ENCODE data around the gene OTOGL.

The OTOGL gene, protein sequence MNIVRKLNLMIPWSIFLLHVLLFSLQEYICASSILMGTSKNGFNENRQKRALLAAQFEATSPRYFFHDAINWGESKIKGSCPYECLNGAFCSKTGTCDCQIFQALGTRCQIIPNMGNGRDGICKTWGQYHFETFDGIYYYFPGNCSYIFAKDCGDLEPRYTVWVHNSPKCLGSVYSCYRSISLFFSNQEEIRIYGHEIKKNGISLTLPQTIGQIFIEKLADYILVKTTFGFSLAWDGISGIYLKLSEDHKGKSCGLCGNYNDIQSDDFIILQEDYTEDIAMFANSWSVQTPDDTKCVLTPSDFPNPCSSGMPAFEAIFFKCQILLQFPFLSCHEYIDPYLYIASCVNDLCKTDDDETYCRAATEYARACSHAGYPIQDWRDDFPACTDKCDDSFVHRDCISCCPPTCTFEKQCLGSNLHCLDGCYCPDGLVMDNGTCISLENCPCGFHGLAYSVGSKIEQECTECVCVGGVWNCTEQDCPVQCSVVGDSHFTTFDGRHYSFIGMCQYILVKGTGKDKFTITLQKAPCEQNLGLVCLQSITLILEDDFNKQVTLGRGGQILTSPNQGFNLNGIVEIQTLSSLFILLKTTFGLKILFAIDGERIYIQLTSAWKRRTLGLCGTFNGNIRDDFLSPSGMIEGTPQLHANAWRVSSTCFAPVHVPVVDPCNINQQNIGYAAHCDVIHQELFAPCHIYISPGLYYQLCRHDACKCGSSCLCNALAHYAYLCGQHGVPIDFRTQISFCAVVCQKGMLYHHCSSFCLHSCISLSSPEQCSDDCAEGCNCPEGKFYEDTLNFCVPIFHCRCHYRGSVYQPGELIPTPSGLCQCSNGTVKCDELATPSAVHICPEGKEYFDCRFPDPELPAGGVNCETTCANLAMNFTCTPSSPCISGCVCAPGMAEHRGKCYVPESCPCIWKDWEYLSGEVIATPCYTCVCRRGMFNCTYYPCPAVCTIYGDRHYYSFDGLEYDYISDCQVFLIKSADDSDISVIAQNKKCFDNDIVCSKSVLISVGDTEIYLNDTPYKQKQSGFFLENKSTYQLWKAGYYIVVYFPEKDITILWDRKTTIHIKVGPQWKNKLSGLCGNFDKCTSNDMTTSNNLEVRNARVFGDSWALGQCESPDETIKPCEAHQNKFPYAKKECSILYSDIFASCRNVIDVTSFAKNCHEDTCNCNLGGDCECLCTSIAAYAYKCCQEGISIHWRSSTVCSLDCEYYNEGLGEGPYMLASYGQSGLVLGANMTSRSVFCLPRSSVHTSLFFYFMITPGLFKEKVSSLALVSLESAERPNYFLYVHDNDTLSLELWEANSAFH (N-terminal part only)

GRCh38 chr12:80099259-80099658 is at the start of gene OTOGL:
Gene OTOGL (plus strand): TSS chr12:80099537. CDS start chr12:80209432, 109,895 bp downstream.
- no peaks in the 10 kb centered on the region for H3K36me3 ChIP-seq (ENCODE audit: control insufficient read depth, insufficient read depth, low read length)
- H3K9me3 ChIP-seq (ENCODE audit: control insufficient read depth, insufficient read depth, low read length) = no peaks in the 10 kb centered on the region
- no peak within 1 kb of the TSS for H3K27ac ChIP-seq (ENCODE audit: low read depth, low read length)
- H3K4me1 ChIP-seq (ENCODE audit: control insufficient read depth, insufficient read depth, low read length) = no peaks in the 10 kb centered on the region
- H3K4me3 ChIP-seq (ENCODE audit: low read depth, low read length) = no peak within 1 kb of the TSS
- no peaks in the 10 kb centered on the region for H3K27me3 ChIP-seq (ENCODE audit: control insufficient read depth, insufficient read depth, low read length)
- H3K9ac ChIP-seq (ENCODE audit: low read depth, low read length) = no peak within 1 kb of the TSS

- Histone ChIP-seq H3K9me3 (ENCODE audit: control insufficient read depth, insufficient read depth, low read length) (no peaks in the 10 kb centered on the region), H3K4me1 (ENCODE audit: control insufficient read depth, insufficient read depth, low read length) (peaks cover 10% of the 10 kb centered on the region), H3K27me3 (ENCODE audit: control insufficient read depth, insufficient read depth, low read length) (no peaks in the 10 kb centered on the region), H3K9ac (ENCODE audit: low read depth, low read length) (no peak overlapping the region), H3K36me3 (ENCODE audit: control insufficient read depth, insufficient read depth, low read length) (no peaks in the 10 kb centered on the region), H3K27ac (ENCODE audit: low read depth, low read length) (no peak overlapping the region), H3K4me3 (ENCODE audit: low read depth, low read length) (no peak overlapping the region)
Measured at GRCh38 chr12:80050236-80050635, 49.1 kb upstream of the OTOGL start.

DNA sequence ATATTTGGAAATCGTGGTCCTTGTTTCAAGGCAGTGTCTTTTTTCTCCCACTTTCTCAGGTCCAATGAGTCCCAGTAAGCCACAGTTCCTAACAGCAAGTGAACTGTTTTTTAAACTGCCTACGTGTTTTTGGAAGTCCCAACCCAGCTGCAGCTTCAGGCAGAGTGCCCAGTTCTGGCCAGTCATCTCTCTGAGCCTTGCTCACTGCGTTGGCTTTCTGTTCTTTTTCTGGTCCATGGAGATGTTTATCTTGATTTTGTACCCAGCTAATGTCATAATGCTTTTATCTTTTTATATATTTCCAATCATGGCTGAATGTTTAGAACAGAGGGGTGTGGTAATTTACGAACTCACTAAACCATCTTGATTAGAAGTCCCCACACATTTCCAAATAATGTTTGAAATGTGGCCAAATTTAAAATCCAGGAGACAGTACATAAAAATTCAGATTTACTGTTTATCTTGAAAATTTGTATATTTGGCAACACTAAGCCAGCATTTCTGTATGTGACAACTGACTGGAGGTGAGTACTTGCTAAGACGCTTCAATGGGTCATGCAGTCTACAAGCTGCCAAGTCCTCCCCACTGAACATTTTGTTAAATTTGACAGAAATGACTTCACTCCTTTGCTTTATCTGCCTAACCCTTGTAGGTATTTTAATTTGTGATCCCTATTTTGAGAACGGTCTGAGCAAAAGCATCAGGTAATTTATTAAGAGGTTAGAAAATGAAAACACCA is 46.1 kb upstream of the OTOGL start:
- Histone ChIP-seq H3K27me3 (ENCODE audit: control insufficient read depth, insufficient read depth, low read length) (no peaks in the 10 kb centered on the region), H3K9ac (ENCODE audit: low read depth, low read length) (no peak overlapping the region), H3K36me3 (ENCODE audit: control insufficient read depth, insufficient read depth, low read length) (no peaks in the 10 kb centered on the region), H3K4me3 (ENCODE audit: low read depth, low read length) (no peak overlapping the region), H3K9me3 (ENCODE audit: control insufficient read depth, insufficient read depth, low read length) (no peaks in the 10 kb centered on the region), H3K27ac (ENCODE audit: low read depth, low read length) (no peak overlapping the region), H3K4me1 (ENCODE audit: control insufficient read depth, insufficient read depth, low read length) (no peaks in the 10 kb centered on the region)

- H3K4me3 ChIP-seq (ENCODE audit: low read depth, low read length) = no peak overlapping the region
- H3K9me3 ChIP-seq (ENCODE audit: control insufficient read depth, insufficient read depth, low read length) = no peaks in the 10 kb centered on the region
- H3K9ac ChIP-seq (ENCODE audit: low read depth, low read length) = no peak overlapping the region
- H3K36me3 ChIP-seq (ENCODE audit: control insufficient read depth, insufficient read depth, low read length) = no peaks in the 10 kb centered on the region
- H3K4me1 ChIP-seq (ENCODE audit: control insufficient read depth, insufficient read depth, low read length) = peaks cover 11% of the 10 kb centered on the region
- H3K27me3 ChIP-seq (ENCODE audit: control insufficient read depth, insufficient read depth, low read length) = no peaks in the 10 kb centered on the region
- H3K27ac ChIP-seq (ENCODE audit: low read depth, low read length) = no peak overlapping the region
Measured at GRCh38 chr12:80056232-80056631, 43.1 kb upstream of the OTOGL start.

DNA sequence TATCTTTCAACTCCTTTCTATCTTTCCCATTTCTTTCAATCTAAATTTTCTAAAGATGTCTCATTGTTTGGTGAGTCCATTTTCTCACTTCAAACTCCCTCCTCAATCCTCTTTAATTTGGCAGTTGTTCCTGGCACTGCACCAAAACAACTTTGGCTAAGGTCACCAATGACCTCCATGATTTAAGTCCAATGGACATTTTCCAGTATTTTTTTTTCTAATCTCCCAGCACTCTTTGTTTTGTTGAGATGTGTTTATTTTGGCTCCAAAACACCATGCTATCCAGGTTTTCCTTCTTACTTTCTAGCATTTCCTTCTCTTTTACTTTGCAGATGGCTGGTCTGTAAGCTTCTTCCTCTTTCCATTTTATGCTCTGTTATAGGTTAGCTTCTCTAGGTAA is 42.5 kb upstream of the OTOGL start:
- Histone ChIP-seq H3K4me1 (ENCODE audit: control insufficient read depth, insufficient read depth, low read length) (peaks cover 11% of the 10 kb centered on the region), H3K27ac (ENCODE audit: low read depth, low read length) (no peak overlapping the region), H3K9me3 (ENCODE audit: control insufficient read depth, insufficient read depth, low read length) (no peaks in the 10 kb centered on the region), H3K4me3 (ENCODE audit: low read depth, low read length) (no peak overlapping the region), H3K27me3 (ENCODE audit: control insufficient read depth, insufficient read depth, low read length) (no peaks in the 10 kb centered on the region), H3K36me3 (ENCODE audit: control insufficient read depth, insufficient read depth, low read length) (no peaks in the 10 kb centered on the region), H3K9ac (ENCODE audit: low read depth, low read length) (no peak overlapping the region)

GRCh38 chr12:80058586-80058985 is 40.8 kb upstream of the OTOGL start:
- H3K4me1 ChIP-seq (ENCODE audit: control insufficient read depth, insufficient read depth, low read length) = peaks cover 11% of the 10 kb centered on the region
- no peak overlapping the region for H3K4me3 ChIP-seq (ENCODE audit: low read depth, low read length)
- H3K36me3 ChIP-seq (ENCODE audit: control insufficient read depth, insufficient read depth, low read length) = no peaks in the 10 kb centered on the region
- no peak overlapping the region for H3K9ac ChIP-seq (ENCODE audit: low read depth, low read length)
- H3K27me3 ChIP-seq (ENCODE audit: control insufficient read depth, insufficient read depth, low read length) = no peaks in the 10 kb centered on the region
- H3K27ac ChIP-seq (ENCODE audit: low read depth, low read length) = no peak overlapping the region
- no peaks in the 10 kb centered on the region for H3K9me3 ChIP-seq (ENCODE audit: control insufficient read depth, insufficient read depth, low read length)

- no peaks in the 10 kb centered on the region for H3K9me3 ChIP-seq (ENCODE audit: control insufficient read depth, insufficient read depth, low read length)
- no peaks in the 10 kb centered on the region for H3K27me3 ChIP-seq (ENCODE audit: control insufficient read depth, insufficient read depth, low read length)
- peaks cover 11% of the 10 kb centered on the region for H3K4me1 ChIP-seq (ENCODE audit: control insufficient read depth, insufficient read depth, low read length)
- no peak overlapping the region for H3K27ac ChIP-seq (ENCODE audit: low read depth, low read length)
- no peak overlapping the region for H3K4me3 ChIP-seq (ENCODE audit: low read depth, low read length)
- no peak overlapping the region for H3K9ac ChIP-seq (ENCODE audit: low read depth, low read length)
- H3K36me3 ChIP-seq (ENCODE audit: control insufficient read depth, insufficient read depth, low read length) = no peaks in the 10 kb centered on the region
Measured at GRCh38 chr12:80059102-80059501, 40.2 kb upstream of the OTOGL start.

DNA sequence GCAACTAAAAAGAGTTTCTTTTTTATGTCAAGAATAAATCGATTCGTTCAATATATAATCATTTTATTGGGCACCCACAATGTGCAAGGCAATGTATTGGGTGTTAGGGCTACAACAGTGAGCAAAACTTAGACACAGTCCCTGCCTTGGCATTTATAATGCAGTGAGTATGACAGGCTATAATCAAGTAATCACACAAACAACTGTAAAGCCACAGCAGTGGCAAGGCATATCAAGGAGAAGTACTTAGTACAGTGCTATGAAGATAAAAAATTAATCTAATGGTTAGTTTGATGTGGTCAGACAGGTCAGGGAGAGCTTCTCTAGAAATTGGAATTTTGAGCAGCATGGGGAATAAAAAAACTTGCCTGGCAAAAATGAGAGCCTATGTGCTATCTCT is 39.5 kb upstream of the OTOGL start:
- no peak overlapping the region for H3K9ac ChIP-seq (ENCODE audit: low read depth, low read length)
- no peaks in the 10 kb centered on the region for H3K36me3 ChIP-seq (ENCODE audit: control insufficient read depth, insufficient read depth, low read length)
- H3K27me3 ChIP-seq (ENCODE audit: control insufficient read depth, insufficient read depth, low read length) = no peaks in the 10 kb centered on the region
- H3K4me3 ChIP-seq (ENCODE audit: low read depth, low read length) = no peak overlapping the region
- no peak overlapping the region for H3K27ac ChIP-seq (ENCODE audit: low read depth, low read length)
- H3K9me3 ChIP-seq (ENCODE audit: control insufficient read depth, insufficient read depth, low read length) = no peaks in the 10 kb centered on the region
- H3K4me1 ChIP-seq (ENCODE audit: control insufficient read depth, insufficient read depth, low read length) = peaks cover 11% of the 10 kb centered on the region

DNA sequence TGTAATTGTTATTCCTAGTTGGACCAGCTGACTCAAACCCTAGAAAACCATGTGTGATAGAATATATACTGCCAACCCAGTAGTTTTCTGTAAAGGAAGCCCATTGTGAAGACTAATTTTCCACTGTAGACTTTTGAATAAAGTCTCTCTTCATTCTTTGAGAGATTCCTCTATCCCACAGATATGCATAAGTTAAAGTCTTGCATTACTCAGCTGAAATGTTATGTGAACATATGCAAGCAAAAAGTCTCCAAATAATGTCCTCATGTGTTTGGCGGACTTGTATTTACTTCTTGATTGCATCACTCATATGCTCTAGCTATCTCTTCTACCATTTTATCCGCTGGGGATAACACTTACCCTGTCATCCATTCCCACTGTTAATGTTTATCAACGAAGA is 35.1 kb upstream of the OTOGL start:
- Histone ChIP-seq H3K9ac (ENCODE audit: low read depth, low read length) (no peak overlapping the region), H3K27me3 (ENCODE audit: control insufficient read depth, insufficient read depth, low read length) (no peaks in the 10 kb centered on the region), H3K4me3 (ENCODE audit: low read depth, low read length) (no peak overlapping the region), H3K36me3 (ENCODE audit: control insufficient read depth, insufficient read depth, low read length) (no peaks in the 10 kb centered on the region), H3K4me1 (ENCODE audit: control insufficient read depth, insufficient read depth, low read length) (peaks cover 5% of the 10 kb centered on the region; the same call in 1 of the 2 replicates), H3K9me3 (ENCODE audit: control insufficient read depth, insufficient read depth, low read length) (no peaks in the 10 kb centered on the region), H3K27ac (ENCODE audit: low read depth, low read length) (no peak overlapping the region)

GRCh38 chr12:80064951-80065350 is 34.4 kb upstream of the OTOGL start:
- Histone ChIP-seq H3K4me3 (ENCODE audit: low read depth, low read length) (no peak overlapping the region), H3K9me3 (ENCODE audit: control insufficient read depth, insufficient read depth, low read length) (no peaks in the 10 kb centered on the region), H3K27me3 (ENCODE audit: control insufficient read depth, insufficient read depth, low read length) (no peaks in the 10 kb centered on the region), H3K27ac (ENCODE audit: low read depth, low read length) (no peak overlapping the region), H3K4me1 (ENCODE audit: control insufficient read depth, insufficient read depth, low read length) (0 out of 2 replicates have a peak, but pooled peaks cover 3% of the 10 kb centered on the region), H3K9ac (ENCODE audit: low read depth, low read length) (no peak overlapping the region), H3K36me3 (ENCODE audit: control insufficient read depth, insufficient read depth, low read length) (no peaks in the 10 kb centered on the region)

Measured in HUES48 (cell line).